CD4-positive, alpha-beta T cell treated with Interleukin-2 at 100 ng/mL for 4 hours (primary cell): ENCODE results near the gene SAA4.
"Not testable (repeated sequence)": the region's sequence is repeated elsewhere in the genome, so short reads cannot be mapped to it uniquely, and the experiment has no call there.

Experiments
- DNase-seq: peaks from one replicate; pipeline ENCODE4 v3.0.0-alpha.2; 2020; ENCODE audit warnings: low spot score

The SAA4 gene

DNA sequence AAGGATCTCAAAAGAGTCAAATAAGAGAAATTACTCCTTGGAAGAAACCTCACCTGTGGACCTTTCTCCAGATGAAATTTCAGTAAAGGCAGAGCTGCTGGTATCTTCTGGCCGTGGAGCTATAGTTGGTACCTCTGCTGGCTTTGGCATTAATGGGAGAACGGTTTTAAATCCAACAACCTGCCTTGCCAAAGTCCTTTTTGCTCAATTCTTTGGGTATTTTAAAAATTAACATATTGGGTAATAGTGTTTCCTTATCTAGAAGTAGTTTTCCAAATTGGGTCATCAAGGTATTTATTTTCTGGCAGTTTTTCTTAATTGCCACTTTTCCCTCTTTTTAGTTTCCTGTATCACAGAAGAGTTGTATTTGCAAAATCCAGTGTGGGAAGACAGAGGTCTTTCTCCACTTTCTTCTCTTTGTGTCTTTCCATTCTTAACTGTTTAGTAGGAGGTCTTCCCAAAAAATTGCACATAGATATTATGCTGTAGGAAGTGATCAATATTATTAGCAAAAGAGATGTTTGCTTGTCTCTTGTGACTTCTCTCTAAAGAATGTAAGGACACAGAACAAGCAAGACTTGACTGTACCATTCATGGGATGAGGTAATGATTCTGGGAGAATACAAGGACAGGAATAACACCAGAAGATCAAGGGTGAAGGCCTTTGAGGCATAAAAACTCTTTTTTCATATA is at the start of gene SAA4:
Gene SAA4, minus strand, starts transcription at position 139 of the 693 bp plus-strand sequence. CDS start 876 bp downstream, outside the sequence.
- no peak for DNase-seq

GRCh38 chr11:18285841-18286240 is 49.2 kb upstream of the SAA4 start:
- DNase-seq = no peak

GRCh38 chr11:18282626-18283025 is 46.0 kb upstream of the SAA4 start:
- no peak for DNase-seq

DNA sequence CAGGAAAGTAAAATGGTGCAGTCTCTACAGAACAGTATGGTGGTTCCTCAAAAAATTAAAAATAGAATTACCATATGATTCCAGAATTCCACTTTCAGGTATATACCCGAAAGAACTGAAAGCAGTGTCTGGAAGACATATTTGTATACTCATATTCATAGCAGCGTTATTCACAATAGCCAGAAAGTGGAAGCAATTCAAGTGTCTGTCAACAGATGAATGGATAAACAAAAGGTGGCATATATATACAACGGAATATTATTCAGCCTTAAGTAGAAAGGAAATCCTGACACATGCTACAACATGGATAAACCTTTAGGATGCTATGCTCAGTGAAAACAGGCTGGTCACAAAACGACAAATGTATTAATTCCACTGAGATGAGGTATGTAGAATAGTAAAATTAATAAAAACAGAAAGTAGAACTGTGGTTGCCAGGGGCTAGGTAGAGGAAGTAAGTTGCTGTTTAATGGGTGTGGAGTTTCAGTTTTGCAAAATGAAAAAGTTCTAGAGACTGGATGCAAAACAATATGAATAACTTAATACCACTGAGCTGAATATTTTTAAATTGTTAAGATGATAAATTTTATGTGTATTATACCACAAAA is 43.9 kb upstream of the SAA4 start:
- DNase-seq = peak; percentile 10

GRCh38 chr11:18277565-18278271 is 41.1 kb upstream of the SAA4 start:
- DNase-seq = no peak

GRCh38 chr11:18271206-18271605 is 34.6 kb upstream of the SAA4 start:
- DNase-seq = no peak

- DNase-seq = no peak
Observed at GRCh38 chr11:18270102-18270501, 33.5 kb upstream of the SAA4 start.

DNA sequence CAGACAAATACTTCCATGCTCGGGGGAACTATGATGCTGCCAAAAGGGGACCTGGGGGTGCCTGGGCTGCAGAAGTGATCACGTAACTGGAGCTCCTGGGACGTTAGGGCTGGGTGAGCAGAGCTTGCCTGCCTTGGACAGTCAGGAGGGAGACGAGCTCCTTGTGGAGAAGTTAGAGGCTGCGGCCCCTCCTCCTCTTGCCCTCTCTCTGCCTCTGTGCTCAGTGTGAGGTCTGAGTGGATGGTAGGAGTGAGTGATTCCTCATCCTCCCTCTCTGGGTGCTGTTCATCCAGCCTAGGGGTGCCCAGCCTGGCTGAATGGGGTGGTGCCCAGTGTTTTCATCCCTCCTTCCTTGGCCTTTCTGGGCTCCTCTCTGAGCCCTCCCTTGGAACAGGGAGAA is 32.6 kb upstream of the SAA4 start:
- not testable (repeated sequence) for DNase-seq

DNA sequence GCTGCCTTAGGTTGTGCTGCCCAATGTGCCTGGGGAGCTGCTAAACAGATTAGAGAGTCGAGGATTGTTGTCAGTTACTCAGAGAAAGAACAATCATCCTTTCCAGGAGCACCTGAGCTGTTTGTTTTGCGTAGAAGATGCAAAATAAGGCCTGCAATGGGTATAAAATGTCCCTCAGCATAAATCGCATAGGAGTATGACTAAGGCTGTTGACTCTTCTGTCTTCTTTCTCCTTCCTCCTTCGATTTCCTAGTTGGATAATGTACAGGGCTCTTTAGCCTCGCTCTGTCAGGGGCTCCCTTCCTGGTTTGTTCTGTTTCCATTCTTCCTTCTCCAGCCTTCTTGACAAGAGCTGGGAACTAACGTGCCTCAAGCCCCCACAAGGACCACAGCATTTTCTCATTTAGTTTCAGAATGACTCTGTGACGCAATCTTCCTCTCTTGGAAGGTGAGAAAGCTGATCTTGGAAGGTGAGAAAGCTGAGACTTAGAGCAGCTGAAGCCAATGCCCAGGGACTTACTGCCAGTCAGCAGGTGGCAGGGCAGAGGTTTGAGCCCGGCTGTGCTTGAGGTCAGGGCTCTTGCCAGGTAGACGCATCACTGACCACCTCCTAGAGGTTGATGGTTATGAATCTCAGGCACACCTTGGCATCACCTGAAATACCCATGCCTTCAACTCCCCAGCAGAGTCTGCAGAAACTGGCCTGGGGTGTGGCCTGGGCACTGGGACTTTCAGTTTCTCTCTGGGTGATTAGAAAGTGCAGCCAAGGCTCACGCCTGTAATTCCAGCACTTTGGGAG is 30.9 kb upstream of the SAA4 start:
- not testable (repeated sequence) for DNase-seq

DNA sequence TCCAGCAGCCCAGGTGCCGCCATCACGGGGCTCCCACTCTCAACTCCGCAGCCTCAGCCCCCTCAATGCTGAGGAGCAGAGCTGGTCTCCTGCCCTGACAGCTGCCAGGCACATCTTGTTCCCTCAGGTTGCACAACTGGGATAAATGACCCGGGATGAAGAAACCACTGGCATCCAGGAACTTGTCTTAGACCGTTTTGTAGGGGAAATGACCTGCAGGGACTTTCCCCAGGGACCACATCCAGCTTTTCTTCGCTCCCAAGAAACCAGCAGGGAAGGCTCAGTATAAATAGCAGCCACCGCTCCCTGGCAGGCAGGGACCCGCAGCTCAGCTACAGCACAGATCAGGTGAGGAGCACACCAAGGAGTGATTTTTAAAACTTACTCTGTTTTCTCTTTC is 29.3 kb upstream of the SAA4 start, which contains the start of gene SAA1:
Gene SAA1, plus strand, starts transcription at position 316 of the 400 bp plus-strand sequence. CDS start 624 bp downstream, outside the sequence.
- DNase-seq = no peak

GRCh38 chr11:18264677-18265555 is 28.3 kb upstream of the SAA4 start:
- DNase-seq = no peak

DNA sequence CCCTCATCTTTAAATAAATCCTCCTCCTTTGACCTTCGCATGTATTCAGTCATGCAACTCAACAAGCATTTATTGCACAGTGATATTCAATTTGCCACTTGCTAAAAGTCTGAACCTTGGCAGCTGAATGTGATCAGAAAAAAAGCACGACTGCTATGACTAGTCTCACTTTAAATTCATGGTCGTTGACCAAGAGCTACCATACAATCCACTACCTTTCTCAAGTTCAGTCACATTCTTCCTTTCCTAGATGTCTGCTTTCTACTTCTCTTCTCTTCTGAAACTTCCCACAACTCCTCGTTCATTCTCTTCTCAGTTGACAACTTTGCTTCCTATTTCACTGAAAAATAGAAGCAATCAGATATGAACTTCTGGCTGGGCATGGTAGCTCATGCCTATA is 27.4 kb upstream of the SAA4 start:
- DNase-seq = no peak

DNA sequence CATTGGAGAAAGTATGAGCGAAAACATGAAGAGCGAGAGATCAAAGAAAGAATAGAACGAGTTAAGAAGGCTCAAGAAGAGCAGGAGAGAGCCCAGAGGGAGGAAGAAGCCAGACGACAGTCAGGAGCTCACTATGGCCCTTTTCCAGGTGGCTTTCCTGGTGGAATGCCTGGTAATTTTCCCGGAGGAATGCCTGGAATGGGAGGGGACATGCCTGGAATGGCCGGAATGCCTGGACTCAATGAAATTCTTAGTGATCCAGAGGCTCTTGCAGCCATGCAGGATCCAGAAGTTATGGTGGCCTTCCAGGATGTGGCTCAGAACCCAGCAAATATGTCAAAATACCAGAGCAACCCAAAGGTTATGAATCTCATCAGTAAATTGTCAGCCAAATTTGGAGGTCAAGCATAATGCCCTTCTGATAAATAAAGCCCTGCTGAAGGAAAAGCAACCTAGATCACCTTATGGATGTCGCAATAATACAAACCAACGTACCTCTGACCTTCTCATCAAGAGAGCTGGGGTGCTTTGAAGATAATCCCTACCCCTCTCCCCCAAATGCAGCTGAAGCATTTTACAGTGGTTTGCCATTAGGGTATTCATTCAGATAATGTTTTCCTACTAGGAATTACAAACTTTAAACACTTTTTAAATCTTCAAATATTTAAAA is 26.2 kb upstream of the SAA4 start:
- DNase-seq = not testable (repeated sequence)

DNA sequence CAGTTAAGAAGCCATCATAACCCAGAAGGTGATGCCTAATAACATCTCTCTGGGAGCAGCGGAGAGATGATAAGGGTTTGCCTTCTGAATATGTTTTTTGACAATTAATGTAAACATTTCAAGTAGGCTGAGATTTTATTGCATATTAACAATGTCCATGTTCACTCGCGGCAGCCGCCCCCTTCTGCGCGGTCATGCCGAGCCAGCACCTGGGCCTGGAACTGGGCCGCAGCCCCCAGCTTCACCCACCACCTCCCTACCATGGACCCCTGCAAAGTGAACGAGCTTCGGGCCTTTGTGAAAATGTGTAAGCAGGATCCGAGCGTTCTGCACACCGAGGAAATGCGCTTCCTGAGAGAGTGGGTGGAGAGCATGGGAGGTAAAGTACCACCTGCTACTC is 25.1 kb upstream of the SAA4 start:
- no peak for DNase-seq

DNA sequence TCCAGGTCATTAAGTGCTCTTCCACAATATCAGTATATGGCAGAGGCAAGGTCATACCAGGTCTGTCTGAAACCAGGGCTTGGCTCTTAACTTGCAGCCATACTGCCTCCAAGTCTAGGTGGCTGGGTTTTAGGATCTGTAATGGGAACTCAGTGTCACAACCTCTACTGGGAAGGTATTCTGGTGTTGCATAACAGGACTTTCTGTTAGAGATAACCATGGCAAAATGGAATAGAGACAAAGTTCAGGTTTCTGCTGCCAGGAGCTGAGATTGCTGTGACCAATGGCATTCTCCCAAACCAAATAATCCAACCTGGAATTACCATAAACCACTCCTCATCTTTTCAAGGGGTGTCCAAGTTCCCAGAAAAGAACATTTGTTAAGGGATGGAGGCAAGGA is 22.7 kb upstream of the SAA4 start:
- no peak for DNase-seq

- no peak for DNase-seq
Observed at GRCh38 chr11:18254781-18255361, 18.3 kb upstream of the SAA4 start.

GRCh38 chr11:18253778-18254338 is 17.3 kb upstream of the SAA4 start:
- no peak for DNase-seq

GRCh38 chr11:18253233-18253632 is 16.6 kb upstream of the SAA4 start:
- no peak for DNase-seq

DNA sequence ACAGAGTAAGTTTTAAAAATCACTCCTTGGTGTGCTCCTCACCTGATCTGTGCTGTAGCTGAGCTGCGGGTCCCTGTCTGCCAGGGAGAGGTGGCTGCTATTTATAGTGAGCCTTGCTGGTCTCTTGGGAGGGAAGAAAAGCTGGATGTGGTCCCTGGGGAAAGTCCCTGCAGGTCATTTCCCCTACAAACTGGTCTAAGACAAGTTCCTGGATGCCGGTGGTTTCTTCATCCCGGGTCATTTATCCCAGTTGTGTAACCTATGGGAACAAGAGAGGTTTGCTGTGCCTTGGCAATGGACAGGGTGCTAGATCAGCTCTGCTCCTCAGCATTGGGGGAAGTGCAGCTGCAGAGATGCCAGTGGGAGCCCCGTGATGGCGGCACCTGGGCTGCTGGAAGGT is 12.0 kb upstream of the SAA4 start, which contains the start of gene SAA2:
Gene SAA2, minus strand, starts transcription at position 108 of the 400 bp plus-strand sequence. CDS start 657 bp downstream, outside the sequence.
- DNase-seq = no peak

GRCh38 chr11:18247191-18247581 is 10.6 kb upstream of the SAA4 start:
- DNase-seq = not testable (repeated sequence)
